Stromal cell of bone marrow (primary cell): ENCODE data around the gene ZBTB32.
A peak's percentile ranks its signal among the peaks of the same experiment; 100 is the strongest.
"Not testable (repeated sequence)": the region's sequence is repeated elsewhere in the genome, so short reads cannot be mapped to it uniquely, and the experiment has no call there.

Experiments
- DNase-seq: peaks from one replicate; pipeline ENCODE4 v3.0.0-alpha.2; 2012; ENCODE audit warnings: low read depth

ZBTB32 gene, protein sequence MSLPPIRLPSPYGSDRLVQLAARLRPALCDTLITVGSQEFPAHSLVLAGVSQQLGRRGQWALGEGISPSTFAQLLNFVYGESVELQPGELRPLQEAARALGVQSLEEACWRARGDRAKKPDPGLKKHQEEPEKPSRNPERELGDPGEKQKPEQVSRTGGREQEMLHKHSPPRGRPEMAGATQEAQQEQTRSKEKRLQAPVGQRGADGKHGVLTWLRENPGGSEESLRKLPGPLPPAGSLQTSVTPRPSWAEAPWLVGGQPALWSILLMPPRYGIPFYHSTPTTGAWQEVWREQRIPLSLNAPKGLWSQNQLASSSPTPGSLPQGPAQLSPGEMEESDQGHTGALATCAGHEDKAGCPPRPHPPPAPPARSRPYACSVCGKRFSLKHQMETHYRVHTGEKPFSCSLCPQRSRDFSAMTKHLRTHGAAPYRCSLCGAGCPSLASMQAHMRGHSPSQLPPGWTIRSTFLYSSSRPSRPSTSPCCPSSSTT

DNA sequence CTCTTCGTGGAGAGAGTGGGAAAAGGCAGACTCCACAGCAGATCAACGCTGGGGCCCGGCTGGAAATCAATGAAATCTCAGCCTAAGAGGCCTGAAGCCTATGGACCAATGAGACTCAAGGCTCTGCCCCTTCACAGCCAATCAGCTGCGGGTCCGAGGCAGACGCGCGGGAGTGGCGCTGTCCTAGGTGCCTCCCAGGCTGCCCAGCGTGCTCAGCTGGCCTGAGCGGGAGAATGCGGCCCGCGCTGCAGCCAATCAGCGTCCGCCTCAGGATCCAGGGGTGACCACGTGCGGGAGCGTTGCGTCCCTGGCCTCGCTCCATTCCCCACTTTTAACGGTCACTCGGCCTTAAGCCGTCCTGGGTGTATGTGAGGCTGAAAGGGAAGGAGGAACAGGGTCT lies at the start of gene ZBTB32:
Gene ZBTB32, plus strand, starts transcription at position 341 of the 400 bp plus-strand sequence. CDS start 10,069 bp downstream, outside the sequence.
- DNase-seq, result peak; percentile 27

DNA sequence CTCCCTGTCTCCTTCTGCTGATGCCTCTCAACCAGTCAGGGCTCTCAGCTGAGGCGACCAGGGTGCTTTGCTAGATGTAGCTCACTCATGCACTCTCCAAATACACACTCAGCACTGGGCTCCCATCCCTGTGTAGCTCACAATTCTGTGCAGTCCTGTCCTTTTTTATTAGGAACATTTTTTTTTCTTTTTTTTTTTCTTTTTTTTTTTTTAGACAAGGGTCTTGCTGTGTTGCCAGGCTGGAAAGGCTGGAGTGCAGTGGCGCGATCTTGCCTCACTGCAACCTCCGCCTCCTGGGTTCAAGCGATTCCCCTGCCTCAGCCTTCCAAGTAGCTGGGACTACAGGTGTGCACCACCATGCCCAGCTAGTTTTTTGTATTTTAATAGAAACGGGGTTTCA lies 49.5 kb upstream of the ZBTB32 start:
- DNase-seq, result not testable (repeated sequence)

DNA sequence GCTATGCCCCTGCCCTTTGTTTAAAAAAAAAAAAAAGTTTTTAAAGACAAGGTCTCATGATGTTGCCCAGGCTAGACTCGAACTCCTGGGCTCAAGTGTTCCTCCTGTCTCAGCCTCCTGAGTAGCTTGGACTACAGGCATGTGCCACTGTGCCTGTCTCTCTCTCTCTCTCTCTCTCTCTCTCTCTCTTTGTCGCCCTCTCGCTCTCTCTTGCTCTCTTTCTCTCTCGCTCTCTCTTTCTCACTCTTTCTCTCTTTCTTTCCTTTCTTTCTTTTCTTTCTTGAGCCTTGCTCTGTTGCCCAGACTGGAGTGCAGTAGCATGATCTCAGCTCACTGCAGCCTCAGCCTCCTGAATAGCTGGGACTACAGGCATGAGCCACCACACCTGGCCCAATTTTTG lies 48.8 kb upstream of the ZBTB32 start:
- no peak for DNase-seq

DNA sequence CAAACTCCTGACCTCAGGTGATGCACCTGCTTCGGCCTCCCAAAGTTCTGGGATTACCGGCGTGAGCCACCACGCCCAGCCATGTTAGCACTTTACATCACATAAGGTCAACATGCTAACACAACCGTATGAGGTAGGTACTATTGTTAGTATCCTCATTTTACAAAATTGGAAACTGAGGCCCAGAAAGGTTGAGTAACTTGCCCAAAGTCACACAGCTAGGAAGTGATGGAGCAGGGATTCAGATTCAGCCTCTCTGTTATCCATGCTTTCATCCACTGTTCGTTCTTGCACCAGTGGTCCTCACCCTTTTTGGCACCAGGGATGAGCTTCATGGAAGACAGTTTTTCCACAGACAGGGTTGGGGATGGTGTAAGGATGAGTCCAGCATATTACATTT lies 47.7 kb upstream of the ZBTB32 start:
- DNase-seq, result no peak

DNA sequence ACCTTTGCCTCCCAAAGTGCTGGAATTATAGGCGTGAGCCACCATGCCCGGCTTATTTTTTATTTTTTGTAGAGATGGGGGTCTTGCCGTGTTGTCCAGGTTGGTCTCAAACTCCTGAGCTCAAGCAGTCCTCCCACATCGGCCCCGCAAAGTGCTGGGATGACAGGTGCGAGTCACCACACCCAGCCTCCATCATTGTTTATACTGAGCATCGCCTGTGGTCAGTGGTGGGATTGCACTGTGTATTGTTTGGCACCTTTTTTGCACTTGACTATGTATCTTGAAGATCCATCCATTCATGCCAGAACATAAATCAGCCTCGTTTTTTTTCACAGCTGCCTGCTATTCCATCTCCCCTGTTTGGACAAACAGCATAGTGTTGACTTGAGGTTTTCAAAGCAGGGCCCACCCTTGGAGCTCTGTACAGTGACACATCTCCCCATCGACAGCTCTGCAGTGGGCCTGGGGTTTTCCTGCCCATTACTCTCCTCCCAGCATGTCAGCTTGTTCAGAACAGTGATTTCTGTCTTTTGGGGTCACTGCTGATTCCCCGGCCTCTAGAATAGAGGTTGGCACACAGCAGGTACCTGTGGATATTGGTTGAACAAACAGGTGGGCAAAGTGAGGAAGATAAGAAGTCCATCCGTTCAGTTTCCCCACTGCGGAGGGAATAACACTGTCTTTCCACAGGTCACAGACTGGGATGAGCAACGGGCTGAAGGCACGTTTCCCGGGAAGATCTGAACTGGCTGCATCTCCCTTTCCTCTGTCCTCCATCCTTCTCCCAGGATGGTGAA lies 46.3 kb upstream of the ZBTB32 start:
- no peak for DNase-seq

DNA sequence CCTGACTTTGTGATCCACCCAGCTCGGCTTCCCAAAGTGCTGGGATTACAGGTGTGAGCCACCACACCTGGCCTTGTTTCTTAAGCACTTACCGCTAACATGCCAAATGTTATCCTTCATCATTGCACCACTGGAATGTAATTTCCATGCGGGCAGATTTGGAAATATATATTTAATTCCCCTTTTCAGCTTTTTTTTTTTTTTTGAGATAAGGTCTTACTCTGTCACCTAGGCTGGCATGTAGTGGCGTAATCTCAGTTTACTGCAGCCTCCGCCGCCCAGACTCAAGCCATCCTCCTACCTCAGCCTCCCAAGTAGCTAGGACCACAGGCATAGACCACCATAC lies 42.4 kb upstream of the ZBTB32 start:
- no peak for DNase-seq

DNA sequence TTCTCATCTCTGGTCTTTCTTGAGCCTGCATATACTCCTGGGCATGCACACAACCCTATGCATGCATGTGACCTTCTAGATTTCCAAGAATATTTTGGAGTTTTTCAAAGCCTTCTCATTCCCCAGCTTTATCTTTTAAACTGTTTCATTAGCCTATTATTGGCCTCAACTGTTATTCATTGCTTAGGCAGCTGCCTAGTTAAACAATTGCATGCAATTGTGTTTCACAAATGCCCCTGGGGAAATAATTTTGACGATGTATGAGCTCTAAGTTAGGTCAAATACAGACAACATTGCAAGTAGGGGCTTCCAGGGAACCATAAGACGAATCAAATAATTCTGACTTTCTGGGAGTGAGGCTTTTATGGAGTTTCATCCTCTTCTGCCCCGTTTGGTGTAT lies 40.4 kb upstream of the ZBTB32 start:
- DNase-seq, result no peak

DNA sequence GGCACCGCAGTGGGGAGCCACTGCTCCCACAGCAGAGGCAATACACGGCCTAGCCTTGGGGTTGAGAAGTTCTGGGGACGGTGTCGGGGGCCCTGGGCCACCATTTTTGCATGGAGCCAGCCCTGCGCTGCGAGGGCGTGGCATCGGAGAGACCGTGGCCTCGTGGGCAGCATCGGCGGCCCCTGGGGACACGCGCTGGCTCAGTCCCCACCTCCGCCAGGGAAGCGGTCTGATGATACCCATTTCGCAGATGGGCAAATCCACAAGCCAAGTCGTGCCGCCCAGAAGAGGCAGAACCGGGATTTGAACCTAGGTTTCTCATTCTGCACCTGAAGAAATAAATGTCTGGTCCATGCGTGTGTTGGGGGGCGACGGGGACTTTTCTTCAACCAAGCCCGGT lies 39.2 kb upstream of the ZBTB32 start:
- DNase-seq, result no peak

DNA sequence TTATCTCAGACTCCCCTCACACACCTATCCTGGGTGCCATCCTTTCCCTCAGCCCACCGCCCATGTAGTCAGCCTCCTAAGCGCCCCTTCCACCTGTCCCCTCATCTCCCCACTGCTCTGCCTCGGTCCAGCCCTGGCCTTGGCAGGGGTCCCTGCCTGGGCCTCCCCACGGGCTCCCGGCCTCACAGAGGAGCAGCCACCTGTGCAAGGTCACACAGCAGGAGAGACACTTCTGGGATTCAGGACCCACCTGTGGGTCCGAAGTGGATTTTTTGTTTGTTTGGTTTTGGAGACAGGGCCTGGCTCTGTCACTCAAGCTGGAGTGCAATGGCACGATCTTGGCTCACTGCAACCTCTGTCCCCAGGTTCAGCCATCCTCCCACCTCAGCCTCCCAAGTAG lies 38.8 kb upstream of the ZBTB32 start:
- DNase-seq, result no peak

DNA sequence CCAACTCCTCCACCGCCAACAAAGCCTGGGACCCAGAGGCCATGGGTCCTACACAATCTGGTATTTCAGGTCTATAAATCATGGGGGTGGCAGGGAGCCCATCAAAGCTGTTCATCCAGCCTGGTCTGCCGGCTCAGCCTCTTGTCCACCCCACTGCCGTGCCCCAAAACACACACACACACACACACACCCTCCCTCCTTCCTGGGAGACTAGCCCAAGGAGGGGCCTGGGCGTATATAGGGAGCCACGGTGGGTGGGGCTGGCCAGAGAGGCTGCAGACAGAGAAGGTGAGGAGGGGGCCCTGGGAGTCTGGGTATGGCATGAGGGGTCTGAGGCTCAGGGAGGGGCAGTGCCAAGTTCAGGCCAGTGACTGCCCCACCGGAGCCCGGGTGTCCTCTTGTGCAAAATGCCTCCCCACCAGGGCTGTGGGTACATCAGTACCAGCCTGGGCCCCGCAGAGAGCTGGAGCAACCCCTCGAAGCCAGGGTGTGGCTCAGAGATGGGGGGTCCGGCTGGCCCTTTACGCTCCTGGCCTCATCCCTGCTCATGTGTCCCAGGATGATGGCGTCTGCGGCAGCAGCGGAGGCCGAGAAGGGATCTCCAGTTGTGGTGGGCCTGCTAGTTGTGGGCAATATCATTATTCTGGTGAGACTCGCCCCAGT lies 38.0 kb upstream of the ZBTB32 start, which contains the start of gene UPK1A:
Gene UPK1A, plus strand, starts transcription at position 267 of the 663 bp plus-strand sequence. Its CDS starts 296 bp downstream, at position 563.
- DNase-seq, result no peak

DNA sequence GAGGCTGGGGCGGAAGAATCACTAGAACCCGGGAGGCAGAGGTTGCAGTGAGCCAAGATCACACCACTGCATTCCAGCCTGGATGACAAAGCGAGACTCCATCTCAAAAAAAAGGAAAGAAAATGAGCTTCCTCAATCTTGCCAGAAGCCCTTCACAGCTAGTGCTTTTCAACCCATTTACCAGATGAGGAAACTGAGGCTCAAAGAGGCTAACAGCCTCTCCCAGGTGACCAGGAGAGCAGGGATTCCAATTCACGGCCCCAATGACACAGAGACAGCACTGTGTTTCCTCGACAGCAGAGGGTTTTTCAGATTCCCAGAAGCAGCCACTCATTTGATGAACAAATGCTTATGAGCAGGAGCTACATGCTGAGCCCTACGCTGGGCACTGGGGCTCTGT lies 34.8 kb upstream of the ZBTB32 start:
- DNase-seq, result no peak

DNA sequence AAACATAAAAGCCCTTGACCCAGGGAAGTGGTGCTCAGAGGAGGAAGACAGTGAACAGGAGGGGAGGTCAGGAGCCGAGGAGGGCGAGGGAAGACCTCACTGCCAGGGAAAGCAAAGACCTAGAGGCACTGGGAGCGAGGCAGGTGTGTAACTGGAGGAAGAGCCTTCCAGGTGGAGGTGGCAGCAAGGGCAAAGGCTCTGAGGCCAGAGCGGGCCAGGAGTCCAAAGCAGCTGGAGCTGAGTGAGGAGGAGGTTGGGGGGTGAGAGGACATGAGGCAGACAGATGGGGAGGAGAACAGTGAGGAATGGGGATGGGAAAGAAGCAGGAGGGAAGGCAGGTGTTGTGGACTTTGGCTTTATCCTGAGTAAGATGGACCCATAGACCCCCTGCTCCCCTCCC lies 34.4 kb upstream of the ZBTB32 start:
- no peak for DNase-seq

DNA sequence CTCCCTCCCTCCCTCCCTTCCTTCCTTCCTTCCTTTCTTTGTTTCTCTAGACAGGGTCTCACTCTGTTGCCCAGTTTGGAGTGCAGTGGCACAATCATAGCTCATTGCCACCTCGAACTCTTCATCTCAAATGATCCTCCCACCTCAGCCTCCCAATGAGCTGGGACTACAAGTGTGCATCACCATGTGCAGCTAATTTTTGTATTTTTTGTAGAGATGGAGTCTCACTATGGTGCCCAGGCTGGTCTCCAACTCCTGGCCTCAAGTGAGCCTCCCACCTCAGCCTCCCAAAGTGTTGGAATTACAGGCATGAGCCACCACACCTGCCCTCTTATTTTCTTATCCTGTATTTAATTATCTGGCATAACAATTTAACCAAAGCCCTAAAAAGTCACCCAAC lies 33.7 kb upstream of the ZBTB32 start:
- DNase-seq, result no peak

DNA sequence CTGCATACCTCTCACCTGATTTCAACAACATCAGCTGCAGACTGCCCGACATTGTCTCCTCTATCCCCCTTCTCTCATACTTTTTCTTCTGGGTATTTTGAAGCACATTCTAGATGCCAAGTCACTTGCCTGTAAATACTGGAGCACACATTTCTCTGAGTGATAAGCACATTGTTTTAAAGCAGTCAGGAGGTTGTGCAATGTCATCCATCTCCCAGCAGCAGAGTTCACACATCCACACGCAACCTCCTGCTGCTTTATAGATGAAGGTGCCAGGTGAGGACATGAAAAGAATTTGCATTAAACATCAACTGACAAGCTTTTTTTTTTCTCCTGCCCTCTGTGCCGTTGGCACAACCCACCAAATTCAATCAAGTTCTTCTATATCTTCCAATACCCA lies 32.5 kb upstream of the ZBTB32 start:
- DNase-seq, result no peak

DNA sequence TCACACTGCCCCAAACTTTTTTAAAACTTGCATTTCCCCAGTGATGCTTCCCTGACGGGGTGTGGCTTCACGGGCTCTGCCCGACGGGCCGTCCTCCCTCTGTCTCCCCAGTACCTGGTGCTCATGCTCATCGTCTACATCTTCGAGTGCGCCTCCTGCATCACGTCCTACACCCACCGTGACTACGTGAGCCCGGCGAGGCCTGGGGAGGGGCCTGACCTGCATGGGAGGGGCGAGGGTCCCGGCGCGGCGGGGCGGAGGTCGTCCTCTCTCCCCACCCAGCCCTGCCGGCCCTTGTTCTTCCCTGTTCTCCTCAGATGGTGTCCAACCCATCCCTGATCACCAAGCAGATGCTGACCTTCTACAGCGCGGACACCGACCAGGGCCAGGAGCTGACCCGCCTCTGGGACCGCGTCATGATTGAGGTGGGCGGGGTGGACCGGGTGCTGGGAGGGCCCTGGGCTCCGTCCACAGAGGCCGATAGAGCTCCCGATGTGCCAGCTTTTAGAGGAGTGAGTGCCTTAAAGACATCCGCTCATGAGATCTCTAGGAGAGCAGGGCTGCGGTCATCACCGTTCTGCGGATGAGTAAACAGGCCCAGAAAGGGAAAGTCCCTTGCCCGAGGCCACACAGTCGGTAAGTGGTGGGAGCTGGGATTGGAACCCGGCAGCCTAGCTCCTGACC lies 31.1 kb upstream of the ZBTB32 start:
- DNase-seq, result peak; percentile 29

DNA sequence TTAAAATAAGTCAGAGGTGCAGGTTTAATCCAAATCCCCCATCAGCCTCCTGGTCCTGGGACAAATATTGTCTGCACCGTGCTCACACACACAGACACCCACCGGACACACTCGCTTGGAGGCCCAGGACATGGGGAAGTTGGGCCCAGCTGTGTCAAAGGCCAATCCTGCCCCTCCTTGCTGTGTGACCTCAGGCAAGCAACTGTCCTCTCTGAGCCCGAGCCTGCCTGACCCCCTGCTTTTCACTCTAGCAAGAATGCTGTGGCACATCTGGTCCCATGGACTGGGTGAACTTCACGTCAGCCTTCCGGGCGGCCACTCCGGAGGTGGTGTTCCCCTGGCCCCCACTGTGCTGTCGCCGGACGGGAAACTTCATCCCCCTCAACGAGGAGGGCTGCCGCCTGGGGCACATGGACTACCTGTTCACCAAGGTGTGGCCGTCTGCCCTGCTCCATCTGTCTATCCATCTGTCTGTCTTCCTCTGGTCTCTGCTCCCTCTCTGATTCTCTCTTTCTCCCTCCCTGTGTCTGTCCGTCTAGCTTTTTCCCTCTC lies 28.7 kb upstream of the ZBTB32 start:
- DNase-seq, result no peak

DNA sequence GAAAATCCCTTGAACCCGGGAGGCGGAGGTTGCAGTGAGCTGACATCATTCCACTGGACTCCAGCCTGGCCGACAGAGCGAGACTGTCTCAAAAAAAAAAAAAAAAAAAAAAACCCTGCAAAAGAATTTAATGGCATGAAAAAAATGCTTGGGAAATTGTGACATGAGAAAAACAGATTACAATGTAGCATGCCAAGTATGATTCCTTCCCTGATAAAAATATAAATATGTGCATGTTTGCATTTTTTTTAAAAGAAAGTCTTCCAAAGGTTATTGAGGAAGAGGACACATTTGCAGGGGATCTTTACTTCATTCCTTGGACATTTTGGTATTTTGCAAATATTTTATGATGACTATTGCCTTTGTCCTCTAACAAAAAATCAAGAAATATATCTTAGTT lies 14.5 kb upstream of the ZBTB32 start:
- no peak for DNase-seq

DNA sequence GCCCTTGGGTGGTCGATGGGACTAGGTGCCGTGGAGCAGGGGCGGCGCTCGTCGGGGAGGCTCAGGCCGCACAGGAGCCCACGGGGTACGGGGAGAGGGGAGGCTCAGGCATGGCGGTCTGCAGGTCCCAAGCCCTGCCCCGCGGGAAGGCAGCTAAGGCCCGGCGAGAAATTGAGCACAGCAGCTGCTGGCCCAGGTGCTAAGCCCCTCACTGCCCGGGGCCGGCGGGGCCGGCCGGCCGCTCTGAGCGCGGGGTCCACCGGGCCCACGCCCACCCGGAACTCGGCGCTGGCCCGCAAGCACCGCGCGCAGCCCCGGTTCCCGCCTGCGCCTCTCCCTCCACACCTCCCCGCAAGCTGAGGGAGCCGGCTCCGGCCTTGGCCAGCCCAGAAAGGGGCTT lies 13.3 kb upstream of the ZBTB32 start:
- DNase-seq, result not testable (repeated sequence)

DNA sequence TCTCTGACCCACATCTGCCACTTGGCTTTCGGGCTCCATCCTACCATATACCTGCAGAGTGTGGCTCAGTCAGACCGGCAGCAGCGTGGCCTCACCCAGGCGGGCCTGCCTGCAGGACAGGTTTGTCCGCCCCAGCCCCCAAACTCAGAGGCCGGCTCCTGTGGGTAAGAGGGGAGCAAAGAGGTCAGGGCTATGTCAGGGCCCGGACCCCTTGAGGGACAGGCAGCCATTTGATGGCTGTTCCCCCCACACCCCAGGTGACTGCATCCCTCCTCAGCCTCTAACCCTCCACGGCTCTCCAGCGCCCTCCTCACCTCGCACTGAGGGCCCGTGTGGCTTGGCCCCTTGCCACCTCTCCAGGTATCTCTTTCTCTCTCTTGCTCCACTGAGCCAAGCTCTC lies 12.3 kb upstream of the ZBTB32 start:
- no peak for DNase-seq

DNA sequence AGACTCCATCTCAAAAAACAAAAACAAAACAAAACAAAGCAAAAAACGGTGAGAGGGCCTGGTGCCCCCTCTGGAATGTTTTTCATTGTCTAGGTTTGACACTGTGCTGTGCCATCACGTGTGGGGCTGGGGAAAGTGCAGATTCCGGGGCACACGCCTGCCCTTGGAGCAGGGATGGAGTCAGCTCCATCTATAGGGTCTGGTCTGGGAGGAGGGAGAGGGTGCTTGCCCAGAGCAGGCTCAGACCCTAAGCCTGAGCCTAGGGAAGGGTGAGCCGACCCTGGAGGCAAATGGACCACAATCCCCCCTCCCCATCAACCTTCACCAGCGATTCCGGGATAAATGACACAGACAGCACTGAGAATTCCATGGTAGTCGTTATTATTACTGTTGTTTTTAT lies 10.9 kb upstream of the ZBTB32 start:
- DNase-seq, result no peak

DNA sequence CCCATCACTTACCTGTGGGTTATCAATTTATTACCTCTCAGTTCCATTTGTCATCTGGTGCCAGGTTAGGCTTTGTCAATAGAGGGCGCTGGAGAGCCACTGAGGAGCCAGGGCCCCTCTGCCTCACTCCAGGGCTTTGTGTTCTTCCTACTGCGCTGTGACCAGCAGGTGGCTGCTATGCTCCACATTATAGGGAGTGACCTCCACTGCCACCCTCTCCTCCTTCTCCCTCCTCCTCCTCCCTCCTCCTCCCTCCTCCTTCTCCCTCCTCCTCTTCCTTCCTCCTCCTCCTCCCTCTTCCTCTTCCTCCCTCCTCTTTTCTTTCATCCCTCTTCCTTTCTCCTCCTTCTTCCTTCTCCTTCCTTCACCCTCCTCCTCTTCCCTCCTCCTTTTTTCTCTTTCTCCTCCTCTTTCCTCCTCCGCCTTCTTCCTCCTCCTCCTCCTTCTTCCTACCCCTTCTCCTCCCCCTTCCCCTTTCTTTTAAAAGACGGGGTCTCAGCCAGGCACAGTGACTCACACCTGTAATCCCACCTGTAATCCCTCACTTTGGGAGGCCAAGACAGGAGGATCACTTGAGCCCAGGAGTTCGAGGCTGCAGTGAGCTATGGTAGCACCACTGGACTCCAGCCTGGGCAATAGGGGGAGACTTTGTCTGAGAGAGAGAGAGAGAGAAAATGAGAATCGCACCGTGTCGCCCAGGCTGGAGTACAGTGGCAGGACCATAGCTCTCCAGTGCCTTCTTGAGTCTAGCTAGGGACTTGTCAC lies 10.3 kb upstream of the ZBTB32 start:
- DNase-seq, result peak; percentile 76
